HG03460 (cell line): ENCODE data around the gene CORO1A.
"Not testable (repeated sequence)": the region's sequence is repeated elsewhere in the genome, so short reads cannot be mapped to it uniquely, and the experiment has no call there.

Source experiments
- ATAC-seq: cut with Tn5 transposase; IDR thresholded peaks from one replicate; pipeline ENCODE4 v1.9.1; 2021; ENCODE audit not compliant: unreplicated experiment

The CORO1A gene

DNA sequence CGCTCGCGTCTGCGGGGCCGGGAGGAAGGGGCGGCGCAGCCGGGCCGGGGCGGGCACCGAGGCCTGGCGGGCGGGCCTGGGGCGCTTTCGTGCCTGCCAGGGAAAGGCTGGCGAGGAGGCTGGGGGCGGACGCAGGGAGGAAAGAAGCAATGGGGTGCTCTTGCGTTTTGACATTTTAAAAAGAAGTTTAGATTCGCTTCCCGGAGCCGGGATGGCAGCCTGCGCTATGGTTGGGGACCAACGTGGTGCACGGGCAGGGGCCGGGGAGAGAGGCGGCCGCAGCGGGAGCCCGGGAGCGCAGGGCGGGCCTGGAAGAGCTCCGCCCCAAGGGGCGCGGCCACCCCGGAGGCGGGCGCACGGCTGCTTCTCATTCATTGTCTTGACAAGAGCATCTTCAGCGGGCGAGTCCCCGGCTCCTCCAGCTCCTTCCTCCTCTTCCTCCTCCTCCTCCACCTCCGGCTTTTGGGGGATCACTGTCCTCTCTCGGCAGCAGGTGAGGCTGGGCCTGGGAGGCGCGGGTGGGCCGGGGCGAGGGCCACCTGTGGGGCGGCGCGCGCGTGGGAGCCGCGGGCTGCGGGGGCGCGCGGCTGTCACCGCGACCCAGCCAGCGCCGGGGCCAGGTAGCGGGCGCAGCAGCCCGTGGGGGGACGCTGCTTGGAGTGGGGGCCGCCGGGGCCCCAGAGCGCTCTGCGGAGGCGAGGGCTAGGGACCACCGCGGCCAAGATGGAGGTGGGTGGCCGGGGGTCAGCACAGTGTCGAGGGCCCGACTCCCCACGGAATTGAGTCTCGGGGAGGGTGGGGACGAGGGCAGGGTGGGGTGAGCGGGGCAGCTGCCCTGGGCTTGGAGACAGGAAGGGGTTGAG, at the start of gene CORO1A:
TSS of gene CORO1A (plus strand) at position 370 of the 863 bp plus-strand sequence. CDS start 1,608 bp downstream, outside the sequence.
- peak; percentile 48 for ATAC-seq

- ATAC-seq, result no peak
Measured at GRCh38 chr16:30136971-30137605, 46.3 kb upstream of the CORO1A start.

- ATAC-seq, result no peak
Measured at GRCh38 chr16:30137897-30138296, 45.5 kb upstream of the CORO1A start.

DNA sequence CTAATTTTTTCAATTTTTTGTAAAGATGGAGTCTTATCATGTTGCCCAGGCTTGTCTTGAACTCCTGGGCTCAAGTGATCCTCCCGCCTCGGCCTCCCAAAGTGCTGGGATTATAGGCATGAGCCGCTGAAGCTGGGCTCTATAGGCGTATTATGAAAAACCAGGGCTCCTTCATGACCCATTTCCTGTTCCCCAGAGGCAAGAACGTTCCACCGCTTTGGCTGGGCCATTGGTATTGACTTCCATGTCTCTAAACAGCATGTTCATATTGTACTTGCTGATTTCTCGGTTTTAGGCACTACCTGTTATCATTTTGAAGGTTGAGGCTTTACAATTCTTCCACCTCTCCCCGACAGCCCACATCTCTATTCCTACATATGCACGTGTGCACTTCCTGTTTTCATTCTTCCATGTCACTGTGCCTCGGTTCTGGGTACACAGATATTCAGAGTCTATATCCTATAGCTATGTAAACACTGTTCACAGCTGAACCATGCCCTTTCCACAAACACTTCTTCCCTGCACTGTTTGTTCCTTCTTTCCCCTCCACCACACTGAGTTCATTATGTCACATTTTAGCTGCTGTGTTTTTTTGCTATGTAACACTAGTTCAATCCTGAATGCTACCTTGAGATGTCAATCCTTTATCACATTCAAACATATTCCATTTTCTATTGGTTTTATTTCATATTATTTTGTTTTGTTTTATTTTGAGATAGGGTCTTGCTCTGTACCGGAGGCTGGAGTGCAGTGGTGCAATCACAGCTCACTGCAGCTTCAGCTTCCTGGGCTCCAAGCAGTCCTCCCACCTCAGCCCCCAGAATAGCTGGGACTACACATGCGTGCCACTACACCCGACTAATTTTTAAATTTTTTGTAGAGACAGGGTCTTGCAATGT, 43.6 kb upstream of the CORO1A start:
- no peak for ATAC-seq

DNA sequence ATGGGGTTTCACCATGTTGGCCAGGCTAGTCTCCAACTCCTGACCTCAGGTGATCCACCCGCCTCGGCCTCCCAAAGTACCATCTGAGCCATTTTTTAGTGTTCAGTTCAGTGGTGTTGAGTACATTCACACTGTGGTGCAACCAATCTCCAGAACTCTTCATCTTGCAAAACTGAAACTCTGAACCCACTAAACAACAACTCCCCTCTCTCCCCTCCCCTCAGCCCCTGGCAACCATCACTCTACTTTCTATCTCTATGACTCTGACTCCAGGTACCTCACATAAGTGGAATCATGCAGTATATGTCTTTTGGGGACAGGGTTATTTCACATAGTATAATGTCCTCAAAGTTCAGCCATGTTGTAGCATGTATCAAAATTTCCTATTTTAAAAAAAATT, 41.7 kb upstream of the CORO1A start:
- ATAC-seq, result no peak

DNA sequence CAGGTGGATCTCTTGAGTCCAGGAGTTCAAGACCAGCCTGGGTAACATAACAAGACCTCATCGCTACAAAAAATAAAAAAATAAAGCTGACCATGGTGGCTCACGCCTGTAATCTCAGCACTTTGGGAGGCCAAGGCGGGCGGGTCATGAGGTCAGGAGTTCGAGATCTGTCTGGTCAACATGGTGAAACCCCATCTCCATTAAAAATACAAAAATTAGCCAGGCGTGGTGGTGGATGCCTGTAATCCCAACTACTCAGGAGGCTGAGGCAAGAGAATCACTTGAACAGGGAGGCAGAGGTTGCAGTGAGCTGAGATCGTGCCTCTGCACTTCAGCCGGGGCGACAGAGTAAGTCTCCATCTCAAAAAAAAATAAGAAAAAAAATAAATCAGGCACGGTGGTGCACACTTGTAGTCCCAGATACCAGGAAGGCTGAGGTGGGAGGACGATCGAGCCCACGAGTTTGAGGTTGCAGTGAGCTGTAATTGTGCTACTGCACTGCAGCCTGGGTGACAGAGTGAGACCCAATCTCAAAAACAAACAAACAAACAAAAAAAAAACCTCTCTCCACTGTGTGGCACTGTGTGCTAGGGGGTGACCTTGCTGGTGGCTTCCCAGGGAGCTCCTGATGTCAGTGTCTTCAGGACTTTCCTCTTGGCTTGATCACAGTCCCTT, 40.6 kb upstream of the CORO1A start:
- no peak for ATAC-seq

- no peak for ATAC-seq
Measured at GRCh38 chr16:30143347-30143702, 40.1 kb upstream of the CORO1A start.

- ATAC-seq, result no peak
Measured at GRCh38 chr16:30144017-30144416, 39.4 kb upstream of the CORO1A start.

DNA sequence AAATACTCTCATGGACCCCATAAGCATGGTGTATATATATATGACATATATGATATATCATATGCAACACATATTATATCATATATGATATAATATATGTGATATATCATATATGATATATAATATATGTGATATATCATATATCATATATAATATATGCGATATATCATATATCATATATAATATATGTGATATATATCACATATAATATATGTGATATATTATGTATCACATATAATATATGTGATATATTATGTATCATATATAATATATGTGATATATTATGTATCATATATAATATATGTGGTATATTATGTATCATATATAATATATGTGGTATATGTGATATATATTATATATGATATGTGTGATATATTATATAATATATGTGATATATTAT, 38.5 kb upstream of the CORO1A start:
- no peak for ATAC-seq

DNA sequence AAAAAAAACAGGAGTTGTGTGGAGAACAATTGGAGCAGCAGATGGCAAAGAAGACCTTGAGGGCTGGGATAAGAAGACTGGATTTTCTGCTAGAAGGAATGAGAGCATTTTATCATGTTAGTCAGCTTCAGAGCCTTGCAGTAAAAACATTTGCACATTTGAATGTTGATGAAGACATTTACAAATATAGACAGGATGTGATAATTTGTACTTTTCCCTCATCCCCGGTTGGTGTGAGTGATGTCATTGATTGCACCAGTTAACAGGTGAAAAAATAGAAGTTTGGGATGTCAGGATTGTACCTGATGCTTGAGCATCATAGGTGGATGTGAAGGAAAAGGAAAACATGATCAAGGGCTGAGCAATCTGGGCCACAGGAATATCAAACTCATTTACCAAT, 37.7 kb upstream of the CORO1A start:
- ATAC-seq, result no peak

GRCh38 chr16:30147843-30148510, 35.4 kb upstream of the CORO1A start:
- no peak for ATAC-seq

DNA sequence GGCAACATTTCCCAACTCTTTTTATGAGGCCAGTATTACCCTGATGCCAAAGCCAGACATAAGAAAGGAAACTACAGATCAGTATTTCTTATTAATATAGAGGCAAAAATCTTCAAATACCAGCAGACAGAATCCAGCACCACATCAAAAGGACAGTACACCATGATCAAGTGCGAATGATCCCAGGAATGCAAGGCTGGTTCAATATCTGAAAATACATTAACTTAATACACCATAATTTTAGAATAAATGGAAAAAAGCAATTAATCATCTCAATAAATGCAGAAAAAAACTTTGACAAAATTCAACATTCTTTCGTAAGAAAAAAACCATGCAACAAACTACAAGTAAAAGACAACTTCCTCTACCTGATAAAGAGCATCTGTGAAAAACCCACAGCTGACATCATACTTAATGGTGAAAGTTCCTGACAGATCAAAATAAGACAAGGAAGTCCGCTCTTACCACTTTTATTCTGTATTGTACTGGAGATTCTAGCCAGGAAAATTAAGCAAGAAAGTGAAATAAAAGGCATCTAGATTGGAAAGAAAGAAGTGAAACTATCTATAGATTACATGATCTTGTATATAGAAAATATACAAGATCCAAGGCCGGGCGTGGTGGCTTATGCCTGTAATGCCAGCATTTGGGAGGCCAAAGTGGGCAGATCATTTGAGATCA, 34.0 kb upstream of the CORO1A start:
- no peak for ATAC-seq

- ATAC-seq, result no peak
Measured at GRCh38 chr16:30151091-30151490, 32.3 kb upstream of the CORO1A start.

- no peak for ATAC-seq
Measured at GRCh38 chr16:30152517-30152916, 30.9 kb upstream of the CORO1A start.

GRCh38 chr16:30155188-30155587, 28.2 kb upstream of the CORO1A start:
- no peak for ATAC-seq

GRCh38 chr16:30157214-30157613, 26.2 kb upstream of the CORO1A start:
- no peak for ATAC-seq

DNA sequence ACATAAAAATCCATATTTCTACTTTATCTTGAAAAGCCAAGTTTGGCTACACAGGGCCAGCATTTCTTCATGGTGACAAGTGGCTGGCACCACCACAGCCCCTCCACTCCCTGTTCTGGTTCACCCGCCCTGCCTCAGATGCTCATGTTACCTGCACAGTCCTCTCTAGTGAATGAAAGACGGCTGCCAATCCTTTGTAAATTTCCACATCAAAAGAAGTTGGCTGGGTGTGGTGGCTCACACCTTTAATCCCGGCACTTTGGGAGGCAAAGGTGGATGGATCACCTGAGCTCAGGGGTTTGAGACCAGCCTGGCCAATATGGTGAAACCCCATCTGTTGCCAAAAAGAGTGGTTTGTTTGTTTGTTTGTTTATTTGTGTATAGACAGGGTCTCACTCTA, 19.9 kb upstream of the CORO1A start:
- ATAC-seq, result no peak

DNA sequence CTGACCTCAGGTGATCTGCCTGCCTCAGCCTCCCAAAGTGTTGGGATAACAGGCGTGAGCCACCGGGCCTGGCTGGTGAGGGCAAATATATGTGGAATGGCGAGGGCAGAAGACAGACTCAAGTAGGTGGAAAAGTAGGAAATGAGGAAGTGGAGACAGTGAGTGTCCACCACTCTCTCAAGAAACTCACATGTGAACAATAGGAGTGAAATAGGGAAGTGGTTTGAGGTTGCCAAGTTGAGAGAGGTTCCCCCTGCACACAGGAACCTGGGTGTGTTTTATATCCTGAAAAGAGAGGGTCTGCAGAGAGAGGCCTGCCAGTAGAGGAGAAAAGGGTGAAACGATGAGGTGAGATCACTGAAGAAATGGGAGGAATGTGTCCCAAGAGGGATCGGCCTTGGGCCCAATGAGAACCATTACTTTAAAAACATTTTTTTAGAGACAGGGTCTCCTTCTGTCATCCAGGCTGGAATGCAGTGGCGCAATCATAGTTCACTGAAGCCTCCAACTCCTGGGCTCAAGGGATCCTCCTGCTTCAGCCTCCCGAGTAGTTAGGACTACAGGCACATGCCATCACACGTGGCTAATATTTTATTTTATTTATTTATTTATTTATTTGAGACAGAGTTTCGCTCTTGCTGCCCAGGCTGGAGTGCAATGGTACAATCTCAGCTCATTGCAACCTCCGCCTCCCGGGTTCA, 17.1 kb upstream of the CORO1A start:
- no peak for ATAC-seq

DNA sequence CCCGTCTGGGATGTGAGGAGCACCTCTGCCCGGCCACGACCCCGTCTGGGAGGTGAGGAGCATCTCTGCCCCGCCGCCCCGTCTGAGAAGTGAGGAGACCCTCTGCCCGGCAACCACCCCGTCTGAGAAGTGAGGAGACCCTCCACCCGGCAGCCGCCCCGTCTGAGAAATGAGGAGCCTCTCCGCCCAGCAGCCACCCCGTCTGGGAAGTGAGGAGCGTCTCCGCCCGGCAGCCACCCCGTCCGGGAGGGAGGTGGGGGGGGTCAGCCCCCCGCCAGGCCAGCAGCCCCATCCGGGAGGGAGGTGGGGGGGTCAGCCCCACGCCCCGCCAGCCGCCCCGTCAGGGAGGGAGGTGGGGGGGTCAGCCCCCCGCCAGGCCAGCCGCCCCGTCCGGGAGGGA, 14.7 kb upstream of the CORO1A start:
- not testable (repeated sequence) for ATAC-seq
